CD4-positive, alpha-beta T cell treated with Interleukin-17A for 1 hour (primary cell): ENCODE measurements around the gene LRP10.
A peak's percentile ranks its signal among the peaks of the same experiment; 100 is the strongest.
"Not testable (repeated sequence)": the region's sequence is repeated elsewhere in the genome, so short reads cannot be mapped to it uniquely, and the experiment has no call there.

ENCODE experiments used
- DNase-seq: peaks from one replicate; pipeline ENCODE4 v3.0.0-alpha.2; 2020

Gene LRP10, protein sequence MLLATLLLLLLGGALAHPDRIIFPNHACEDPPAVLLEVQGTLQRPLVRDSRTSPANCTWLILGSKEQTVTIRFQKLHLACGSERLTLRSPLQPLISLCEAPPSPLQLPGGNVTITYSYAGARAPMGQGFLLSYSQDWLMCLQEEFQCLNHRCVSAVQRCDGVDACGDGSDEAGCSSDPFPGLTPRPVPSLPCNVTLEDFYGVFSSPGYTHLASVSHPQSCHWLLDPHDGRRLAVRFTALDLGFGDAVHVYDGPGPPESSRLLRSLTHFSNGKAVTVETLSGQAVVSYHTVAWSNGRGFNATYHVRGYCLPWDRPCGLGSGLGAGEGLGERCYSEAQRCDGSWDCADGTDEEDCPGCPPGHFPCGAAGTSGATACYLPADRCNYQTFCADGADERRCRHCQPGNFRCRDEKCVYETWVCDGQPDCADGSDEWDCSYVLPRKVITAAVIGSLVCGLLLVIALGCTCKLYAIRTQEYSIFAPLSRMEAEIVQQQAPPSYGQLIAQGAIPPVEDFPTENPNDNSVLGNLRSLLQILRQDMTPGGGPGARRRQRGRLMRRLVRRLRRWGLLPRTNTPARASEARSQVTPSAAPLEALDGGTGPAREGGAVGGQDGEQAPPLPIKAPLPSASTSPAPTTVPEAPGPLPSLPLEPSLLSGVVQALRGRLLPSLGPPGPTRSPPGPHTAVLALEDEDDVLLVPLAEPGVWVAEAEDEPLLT

DNA sequence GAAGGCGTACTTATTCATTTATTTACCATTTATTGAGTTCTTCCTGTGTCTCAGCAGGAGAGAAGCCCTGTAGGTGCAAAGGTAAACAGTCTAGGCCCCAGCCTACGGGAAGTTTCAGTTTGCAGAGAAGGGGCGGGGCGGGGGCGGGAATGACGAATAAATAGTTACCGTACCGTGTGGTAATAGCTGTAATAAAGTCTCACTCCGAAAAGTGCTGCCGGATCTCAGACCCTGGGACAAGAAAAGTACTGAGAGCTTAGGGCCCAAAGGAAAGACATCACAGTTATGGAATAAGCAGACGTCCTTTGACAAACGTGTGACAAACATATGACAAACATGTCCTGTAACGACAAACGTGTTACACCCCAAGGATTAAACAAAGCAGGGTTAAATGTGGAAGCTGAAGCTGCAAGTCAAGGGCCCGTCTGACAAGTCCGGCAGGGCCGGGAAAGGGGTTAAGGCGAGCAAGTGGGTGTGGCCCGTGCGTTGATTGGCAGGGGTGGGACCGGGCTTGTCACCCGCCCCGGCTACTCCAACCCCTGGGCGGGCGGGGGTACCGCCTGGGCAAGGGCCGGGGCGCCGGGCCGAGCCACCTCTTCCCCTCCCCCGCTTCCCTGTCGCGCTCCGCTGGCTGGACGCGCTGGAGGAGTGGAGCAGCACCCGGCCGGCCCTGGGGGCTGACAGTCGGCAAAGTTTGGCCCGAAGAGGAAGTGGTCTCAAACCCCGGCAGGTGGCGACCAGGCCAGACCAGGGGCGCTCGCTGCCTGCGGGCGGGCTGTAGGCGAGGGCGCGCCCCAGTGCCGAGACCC lies at the start of gene LRP10:
Gene LRP10, plus strand, starts transcription at position 517 of the 809 bp plus-strand sequence. CDS start 564 bp downstream, outside the sequence.
- DNase-seq: peak; percentile 89

DNA sequence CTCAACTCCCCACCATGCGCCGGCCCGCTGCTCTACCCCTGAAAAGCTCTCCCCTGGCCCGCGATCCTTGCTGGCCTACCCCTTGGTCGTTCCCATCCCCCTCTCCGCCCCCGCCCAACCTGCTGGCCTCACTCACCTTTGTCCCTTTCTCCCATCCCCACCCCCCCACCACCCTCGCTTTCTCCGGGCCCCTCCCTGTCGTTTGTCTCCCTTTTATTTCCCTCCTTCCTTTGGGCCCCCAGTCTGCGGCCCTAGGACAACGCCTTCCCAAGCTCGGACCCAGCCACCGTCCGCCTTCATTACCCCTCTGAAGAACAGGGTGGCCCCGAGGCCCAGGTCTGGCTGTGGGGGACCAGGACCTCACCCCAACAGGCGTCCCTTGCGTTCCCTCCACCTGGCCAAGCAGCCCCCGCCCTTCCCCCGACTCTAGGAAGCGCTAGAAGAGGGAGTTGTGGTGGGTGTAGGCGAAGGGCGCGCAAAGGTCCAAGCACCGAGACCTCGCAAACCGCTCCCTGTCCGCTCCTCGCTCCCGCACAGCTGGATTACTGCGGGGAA lies 49.4 kb upstream of the LRP10 start:
- no peak for DNase-seq

DNA sequence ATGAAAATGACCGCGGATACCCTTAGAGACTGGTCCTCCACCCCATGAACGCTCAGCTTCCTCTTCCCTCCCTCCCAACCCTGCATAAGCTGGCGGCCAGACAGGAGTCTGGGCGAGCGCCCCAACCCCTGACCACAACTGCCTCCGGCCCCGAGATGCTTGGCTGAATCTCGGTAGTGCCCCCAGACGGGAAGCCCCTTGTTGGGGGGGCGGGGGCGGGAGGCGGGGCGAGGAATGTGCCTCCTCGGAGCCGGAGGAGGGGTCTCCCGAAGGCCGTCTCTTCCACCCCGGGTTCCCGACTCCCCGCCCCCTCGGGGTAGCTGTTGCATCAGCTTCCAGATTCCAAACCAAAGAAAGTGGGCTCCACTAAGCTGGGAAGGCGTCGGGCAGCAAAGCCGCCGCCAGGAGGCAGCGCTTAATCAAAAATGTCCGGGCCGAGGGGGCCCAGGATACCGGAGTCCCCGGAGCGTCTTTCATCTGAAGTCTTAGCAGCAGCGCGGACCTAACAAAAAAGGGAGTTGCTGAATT lies 48.9 kb upstream of the LRP10 start:
- DNase-seq: peak; percentile 74

DNA sequence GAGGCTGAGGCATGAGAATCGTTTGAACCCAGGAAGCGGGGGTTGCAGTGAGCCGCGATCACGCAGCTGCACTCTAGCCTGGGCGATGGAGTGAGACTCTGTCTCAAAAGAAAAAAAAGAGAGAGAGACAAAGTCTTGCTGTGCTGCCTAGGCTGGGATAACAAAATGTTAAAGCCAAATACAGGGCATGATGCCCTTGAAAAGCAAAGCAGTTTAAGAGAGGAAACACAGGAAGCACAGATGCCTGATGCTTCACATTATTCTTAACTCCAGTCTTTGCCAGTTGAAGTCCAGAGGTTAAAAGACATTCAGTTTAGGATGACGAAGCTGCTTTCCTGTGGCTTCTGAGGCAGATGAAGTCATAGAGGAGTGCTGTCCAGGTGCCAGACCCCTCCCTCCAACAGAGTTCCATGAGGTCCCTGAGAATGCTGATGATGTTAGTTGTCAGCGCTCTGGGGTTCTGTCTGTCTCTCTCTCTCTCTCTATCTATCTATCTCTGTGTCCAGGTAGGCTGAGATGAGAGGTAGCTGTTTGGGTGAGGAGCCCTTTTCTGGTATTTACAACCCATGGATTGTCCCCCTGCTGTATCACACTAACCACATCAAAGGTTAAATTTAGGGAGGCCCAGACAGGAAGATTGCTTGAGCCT lies 46.7 kb upstream of the LRP10 start:
- peak; percentile 6 for DNase-seq

DNA sequence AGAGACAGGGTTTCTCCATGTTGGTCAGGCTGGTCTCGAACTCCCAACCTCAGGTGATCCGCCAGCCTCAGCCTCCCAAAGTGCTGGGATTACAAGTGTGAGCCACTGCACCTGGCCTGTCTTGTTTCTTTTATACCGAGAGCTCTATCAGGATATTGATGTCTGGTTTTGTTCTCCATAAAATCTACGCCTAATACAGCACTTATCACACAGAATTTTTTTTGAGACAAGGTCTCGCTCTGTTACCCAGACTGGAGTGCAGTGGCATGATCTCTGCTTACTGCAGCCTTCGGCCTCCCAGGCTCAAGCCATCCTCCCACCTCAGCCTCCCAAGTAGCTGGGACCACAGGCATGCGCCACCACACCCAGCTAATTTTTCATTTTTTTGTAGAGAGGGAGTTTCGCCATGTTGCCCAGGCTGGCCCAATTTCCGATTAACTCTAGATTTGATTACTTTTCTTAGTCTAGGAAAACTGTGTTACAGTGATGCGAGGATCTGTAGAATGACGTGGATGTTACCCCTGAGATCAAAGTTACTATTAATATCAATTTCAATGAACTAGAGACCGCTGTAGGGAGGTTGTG lies 42.4 kb upstream of the LRP10 start:
- not testable (repeated sequence) for DNase-seq

DNA sequence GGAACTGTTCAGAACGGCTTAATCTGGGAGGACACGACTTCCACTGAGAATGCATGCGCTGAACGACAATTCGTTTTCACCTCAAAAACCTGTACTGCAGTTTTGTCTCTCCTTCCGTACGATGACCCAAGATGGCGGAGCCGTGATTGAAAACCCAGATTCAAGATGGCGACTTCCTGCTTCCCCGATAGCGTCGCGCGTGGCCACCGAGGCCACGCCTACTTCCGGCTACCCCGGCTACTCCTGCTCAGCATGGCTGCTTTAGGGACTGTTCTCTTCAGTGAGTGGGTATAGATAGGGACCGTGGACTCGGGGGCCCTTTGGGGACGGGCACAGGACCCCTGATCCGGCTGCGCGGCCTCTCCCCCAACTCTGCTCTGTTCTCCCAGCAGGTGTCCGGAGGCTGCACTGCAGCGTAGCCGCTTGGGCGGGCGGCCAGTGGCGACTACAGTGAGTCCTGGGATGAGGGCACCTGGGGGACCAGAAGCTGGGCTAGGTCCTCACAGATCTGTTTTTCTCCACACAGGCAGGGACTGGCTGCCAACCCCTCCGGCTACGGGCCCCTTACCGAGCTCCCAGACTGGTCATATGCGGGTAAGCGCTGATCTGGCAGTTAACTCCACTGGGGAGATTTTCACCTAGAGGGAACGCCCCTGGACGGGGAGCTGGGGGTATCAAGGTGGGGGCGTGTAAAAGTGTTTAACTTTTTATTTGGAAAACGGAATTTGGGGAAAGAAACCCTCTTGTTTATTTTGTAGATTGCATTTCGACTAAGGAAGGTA lies 41.7 kb upstream of the LRP10 start, which contains the start of gene MRPL52:
Gene MRPL52, plus strand, starts transcription at position 227 of the 782 bp plus-strand sequence. Its CDS starts 26 bp downstream, at position 253.
- DNase-seq: peak; percentile 93

DNA sequence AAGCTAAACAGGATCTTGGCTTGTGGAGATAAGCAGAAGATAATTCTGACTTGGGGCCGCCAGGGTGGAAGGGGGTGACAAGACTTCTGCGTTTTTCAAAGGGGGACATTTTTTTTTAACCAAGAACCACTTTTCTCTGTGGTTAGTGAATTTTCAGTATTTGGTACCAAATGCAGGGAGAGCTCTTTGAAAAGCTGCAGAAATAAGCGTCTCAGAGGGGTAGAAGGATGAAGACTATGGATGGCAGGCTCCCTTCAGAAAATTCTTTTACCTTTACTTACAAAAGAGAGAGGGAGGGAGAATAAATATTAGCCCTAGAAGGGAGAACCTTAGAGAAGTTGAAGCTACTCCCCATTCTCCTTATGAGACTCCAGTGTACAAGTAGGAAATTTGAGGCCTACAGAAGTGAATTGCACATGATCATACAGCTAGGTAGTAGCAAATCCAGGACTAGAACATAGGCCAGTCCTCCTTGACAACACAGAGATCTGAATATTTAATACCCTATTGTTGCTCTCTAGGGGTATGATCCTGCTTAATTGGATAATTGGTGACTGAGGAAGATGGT lies 41.0 kb upstream of the LRP10 start:
- DNase-seq: no peak

DNA sequence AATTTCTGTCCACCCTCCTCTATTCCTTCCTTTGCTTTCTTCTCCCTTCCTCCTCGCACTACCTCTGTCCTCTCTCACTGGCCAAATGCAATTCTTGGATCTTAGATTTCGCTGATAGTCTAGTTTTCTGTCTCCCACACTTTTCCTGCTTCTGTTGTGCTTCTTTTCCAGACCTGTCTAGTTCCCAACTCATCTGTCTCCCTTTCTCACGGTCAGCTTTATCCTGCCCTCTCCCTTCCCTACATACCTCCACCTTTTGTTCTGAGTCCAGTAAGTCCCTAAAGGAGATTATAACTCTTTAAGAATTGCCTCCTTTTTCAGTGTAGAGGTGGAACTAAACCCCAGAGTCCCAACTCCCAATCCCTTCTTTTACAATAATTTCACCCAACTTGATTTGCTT lies 36.0 kb upstream of the LRP10 start:
- no peak for DNase-seq

DNA sequence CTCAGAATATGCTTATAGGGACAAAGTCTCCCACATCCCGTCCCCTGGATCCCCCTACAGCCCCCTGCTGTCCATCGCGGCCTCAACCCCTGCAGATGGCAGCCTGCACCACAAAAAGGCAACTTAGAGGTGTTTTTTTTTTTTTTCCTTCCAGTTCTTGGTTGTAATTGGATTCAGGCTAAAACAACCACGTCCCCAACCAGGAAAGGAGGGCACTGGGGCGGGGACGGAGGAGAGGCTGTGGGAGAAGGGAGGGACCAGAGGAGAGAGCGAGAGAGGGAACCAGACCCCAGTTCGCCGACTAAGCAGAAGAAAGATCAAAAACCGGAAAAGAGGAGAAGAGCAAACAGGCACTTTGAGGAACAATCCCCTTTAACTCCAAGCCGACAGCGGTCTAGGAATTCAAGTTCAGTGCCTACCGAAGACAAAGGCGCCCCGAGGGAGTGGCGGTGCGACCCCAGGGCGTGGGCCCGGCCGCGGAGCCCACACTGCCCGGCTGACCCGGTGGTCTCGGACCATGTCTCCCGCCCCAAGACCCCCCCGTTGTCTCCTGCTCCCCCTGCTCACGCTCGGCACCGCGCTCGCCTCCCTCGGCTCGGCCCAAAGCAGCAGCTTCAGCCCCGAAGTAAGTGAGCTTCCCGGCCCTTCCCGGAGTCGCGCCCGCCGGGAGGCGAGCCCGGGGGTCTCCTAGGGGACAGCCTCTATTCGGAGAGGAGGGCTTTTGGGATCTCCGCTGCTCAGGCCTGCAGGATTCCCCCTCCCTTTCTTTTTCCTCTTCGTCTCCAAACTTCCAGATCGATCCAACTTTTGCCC lies 35.0 kb upstream of the LRP10 start, which contains the start of gene MMP14:
Gene MMP14, plus strand, starts transcription at position 285 of the 813 bp plus-strand sequence. Its CDS starts 233 bp downstream, at position 518.
- DNase-seq: no peak

DNA sequence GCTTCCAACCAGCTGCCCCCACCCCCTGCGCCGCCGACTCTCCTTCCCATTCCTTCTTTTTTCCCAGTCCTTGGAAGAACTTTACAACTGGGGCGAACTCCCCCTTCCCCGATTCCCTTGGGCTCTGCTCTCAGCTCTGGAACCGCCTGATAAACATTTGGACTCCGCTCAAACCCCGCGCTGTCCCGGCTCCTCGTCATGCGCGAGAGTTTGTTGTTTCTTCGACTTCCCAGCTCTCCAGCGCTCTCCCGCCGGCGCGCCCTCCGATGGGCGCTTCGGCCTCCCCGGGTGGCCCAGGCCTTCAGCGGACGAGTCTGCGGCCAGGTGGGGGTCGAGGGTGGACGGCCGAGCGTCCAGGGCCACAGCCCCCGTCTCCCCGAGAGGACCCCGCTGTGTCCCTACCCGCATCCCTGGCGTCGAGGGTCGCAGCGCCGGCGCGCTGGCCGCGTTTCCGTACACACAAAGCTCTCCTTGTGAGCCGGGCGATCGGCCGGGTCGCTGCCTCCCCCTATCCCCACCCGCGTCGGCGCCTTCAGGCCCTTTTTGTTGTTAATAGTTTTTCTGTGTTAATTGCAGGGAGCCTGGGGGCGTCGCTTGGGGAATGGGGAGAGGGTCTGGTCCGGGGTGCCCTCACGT lies 34.3 kb upstream of the LRP10 start:
- no peak for DNase-seq

DNA sequence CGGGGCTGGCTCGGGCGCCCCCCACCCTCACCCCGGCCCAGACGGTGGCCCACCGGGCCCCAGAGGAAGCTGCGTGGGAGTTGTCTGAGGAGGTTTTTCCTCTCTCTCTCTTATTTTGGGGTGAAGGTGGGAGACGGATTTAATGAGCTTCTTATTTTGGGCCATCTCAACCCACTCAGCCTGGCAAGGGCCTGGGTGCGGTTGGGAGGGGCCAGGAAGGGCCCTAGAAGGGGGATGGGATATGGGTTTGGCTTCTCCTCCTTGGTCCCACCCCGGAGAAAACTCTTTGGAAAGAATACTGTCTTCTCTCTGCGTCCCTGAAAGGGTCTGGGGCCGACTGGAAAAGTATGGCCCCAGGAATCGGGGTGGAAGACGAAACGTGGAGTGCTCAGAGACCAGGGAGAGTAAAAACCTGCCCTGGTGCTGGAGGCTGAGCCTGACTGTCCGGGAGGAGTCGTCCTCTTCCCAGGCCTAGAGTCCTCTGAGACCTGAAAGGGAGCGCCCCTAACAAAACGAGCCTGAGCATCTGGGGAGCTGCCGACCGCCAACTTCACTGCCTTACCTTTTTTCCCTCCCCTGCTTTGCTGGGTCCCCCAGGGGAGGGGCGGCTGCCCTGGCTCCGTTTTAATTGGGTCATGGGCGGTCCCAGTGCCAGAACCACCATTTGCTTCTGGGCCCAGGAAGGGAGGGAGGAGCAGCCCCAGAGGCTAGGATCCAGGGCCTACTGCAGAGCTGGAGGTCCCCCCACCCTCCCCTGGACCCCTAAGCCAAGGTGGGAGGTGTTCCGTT lies 33.6 kb upstream of the LRP10 start:
- DNase-seq: no peak

DNA sequence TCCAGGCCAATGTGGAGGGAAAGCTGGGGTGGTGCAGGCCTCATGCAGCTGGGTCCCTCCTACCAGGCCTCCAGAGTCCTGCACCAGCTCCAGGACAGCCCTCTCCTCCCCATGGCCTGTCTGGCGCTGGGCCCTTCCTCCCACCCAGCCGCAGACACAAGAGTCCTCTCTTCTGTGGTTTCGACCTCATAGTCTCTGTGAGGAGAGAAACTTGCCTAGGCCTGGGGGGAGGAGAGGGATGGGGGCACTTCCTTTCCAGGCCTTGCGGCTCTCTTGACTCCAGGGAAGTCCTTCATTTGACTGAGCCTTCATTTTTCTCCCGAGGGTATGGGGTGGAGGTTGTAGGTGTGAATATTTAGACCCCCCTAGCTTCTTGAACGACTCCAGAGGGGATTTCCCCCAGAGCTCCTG lies 32.9 kb upstream of the LRP10 start:
- DNase-seq: no peak

DNA sequence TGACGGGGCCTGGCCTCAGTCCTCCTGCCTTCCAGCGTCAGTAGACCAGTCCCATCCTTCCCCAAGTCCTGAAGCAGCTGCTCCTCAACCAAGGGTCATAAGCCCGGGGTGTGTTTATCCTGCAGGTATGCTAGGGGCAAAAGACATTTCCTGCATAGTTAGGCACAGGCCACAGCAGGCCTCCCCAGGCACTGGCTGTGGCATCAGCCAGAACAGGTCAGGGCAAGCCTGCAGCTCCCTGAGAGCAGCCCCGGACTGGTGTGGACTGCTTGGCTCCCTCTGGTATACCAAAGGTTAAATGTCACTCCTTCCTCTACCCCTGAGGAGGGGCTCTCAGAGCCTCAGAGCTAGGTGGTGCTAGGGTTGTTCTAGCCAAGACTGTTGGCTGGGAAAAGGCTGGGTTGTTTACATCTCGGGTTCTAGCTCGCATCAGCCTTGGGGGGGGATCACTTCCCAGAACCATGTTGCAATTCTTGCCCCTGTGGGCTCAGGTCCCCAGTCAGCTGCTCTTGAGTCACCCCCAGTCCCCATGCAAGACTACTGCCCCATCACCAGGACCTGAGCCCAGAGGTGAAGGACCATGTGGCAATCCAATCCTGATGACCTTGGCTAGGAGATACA lies 32.3 kb upstream of the LRP10 start:
- DNase-seq: no peak

DNA sequence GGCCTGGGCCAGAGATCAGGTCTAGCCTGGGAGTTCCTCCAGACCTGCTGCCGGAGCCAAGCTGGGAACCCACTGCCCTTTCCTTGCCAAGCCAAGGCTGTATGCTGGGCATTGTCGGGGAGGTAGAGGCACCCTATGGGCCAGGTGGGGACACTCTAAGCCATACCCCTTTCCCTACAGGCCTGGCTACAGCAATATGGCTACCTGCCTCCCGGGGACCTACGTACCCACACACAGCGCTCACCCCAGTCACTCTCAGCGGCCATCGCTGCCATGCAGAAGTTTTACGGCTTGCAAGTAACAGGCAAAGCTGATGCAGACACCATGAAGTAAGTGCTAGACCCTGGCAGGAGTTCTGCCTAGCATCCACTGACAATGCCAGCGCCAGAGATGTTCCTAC lies 30.2 kb upstream of the LRP10 start:
- no peak for DNase-seq

DNA sequence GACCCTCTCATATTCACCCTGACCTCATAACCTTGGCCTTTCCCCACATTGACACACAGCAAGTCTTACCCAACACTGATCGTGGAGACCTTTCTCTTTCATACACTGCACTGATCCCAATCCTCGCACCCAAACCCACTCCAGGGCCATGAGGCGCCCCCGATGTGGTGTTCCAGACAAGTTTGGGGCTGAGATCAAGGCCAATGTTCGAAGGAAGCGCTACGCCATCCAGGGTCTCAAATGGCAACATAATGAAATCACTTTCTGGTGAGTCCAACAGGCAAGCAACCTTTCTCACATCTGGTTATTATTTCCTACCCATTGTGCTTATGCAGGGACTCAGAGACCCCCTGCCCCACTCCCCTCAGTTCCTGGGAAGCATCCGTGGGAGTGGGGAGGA lies 29.8 kb upstream of the LRP10 start:
- no peak for DNase-seq

DNA sequence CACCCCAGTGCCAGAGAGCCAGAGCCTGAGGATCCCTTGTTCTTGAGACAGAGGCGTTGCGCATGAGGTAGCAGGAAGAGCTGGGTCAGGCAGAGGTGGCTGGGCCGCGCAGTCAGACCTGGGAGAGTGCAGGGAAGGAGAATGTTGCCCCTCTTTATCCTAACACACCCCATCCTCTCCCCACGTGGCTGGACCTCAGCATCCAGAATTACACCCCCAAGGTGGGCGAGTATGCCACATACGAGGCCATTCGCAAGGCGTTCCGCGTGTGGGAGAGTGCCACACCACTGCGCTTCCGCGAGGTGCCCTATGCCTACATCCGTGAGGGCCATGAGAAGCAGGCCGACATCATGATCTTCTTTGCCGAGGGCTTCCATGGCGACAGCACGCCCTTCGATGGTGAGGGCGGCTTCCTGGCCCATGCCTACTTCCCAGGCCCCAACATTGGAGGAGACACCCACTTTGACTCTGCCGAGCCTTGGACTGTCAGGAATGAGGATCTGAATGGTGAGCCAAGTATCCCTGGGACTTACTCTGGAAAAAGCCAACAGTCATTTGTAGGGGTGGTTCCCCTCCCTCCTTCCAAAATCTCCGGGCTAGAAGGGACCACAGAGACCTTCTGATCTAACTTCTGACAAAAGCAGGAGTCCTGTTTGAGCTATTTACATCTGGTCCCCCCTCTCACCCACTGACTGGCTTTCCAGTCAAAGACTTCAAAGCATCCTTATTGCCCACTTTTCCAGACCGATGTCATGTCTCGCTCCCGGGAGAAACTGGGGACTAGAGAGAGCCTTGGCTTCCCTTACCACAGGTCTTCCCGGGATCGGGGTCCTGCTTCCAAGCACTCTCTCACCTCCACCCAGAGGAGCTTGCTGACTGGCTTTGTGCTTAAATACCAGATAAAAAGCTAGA lies 29.1 kb upstream of the LRP10 start:
- no peak for DNase-seq
